GM23248 (cell line): ENCODE data around the gene FGA.

ENCODE experiments used
- EZH2 ChIP-seq: fragments of 200-600 bp; sonication (generic); IDR thresholded peaks from 2 replicates; pipeline ENCODE4 v1.6.1; 2018; ENCODE audit warnings: antibody characterized with exemption, mild to moderate bottlenecking; ENCODE audit not compliant: insufficient read depth, poor library complexity, severe bottlenecking
- EZH2phosphoT487 ChIP-seq: fragments of 200-600 bp; sonication (generic); IDR thresholded peaks from 2 replicates; pipeline ENCODE4 v1.6.1; 2018; ENCODE audit warnings: antibody characterized with exemption, moderate library complexity, mild to moderate bottlenecking, low read depth; ENCODE audit not compliant: insufficient read depth

GRCh38 chr4:154618708-154619315 is 28.3 kb upstream of the FGA start:
- TF ChIP-seq EZH2phosphoT487 (no peak), EZH2 (no peak)
